Suprapubic skin (tissue), 3 donors: ENCODE results near the gene BPIFB4.

Experiments used
- CTCF ChIP-seq, 2 donors: fragments of 200-600 bp in 1 of 2; fragments of 450-650 bp in 1 of 2; sonication (generic) in 1 of 2; IDR thresholded peaks; one replicate each; pipeline ENCODE4 v1.5.1; 2016 to 2019; ENCODE audit warnings: antibody characterized with exemption in 2 of 2, mild to moderate bottlenecking in 1 of 2, moderate library complexity in 1 of 2
- POLR2A ChIP-seq, 2 donors: fragments of 450-650 bp; IDR thresholded peaks; one replicate each; pipeline ENCODE4 v1.6.1; 2017; ENCODE audit warnings: antibody characterized with exemption in 2 of 2, mild to moderate bottlenecking in 2 of 2, moderate library complexity in 2 of 2

- no peak for TF ChIP-seq POLR2A (IDR thresholded peaks at IDR 0.05)
- TF ChIP-seq CTCF (IDR thresholded peaks at IDR 0.05), result no peak
These were observed at the start of gene BPIFB4 for GRCh38 chr20:33079259-33079658.
